ENCODE data around the gene TMPRSS13.

The TMPRSS13 gene

DNA sequence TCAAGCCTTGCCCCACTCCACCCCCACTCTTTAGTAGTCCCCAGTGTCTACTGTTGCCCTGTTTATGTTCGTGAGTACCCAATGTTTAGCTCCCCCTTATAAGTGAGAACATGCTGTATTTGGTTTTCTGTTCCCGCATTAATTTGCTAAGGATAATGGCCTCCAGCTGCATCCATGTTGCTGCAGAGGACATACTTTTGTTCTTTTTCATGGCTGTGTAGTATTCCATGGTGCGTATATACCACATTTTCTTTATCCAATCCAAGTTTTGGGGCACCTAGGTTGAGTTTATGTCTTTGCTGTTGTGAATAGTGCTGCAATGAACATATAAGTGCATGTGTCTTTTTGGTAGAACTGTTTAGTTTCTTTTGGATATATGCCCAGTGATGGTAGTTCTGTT is 36.6 kb downstream of the TMPRSS13 start:
- no peaks in the 10 kb centered on the region for H3K79me2 ChIP-seq (ENCODE audit: insufficient read depth, low read length)
- no peak overlapping the region for H3K9ac ChIP-seq (ENCODE audit: low read depth, low read length)
- no peak overlapping the region for H3K4me3 ChIP-seq (ENCODE audit: low read depth in 1 of 2, low read length in 2 of 2)
- DNase-seq (no peak), ATAC-seq (ENCODE audit: insufficient read depth, low read depth) (no peak)
- H4K20me1 ChIP-seq (ENCODE audit: insufficient read depth, low read length) = no peaks in the 10 kb centered on the region
- H3K27me3 ChIP-seq (ENCODE audit: insufficient read depth, low read length, poor library complexity) = no peaks in the 10 kb centered on the region
- TF ChIP-seq EZH2 (IDR thresholded peaks at IDR 0.05; ENCODE audit: borderline replicate concordance, low read depth, low read length, severe bottlenecking) = no peak
- TF ChIP-seq, protein P1, sequence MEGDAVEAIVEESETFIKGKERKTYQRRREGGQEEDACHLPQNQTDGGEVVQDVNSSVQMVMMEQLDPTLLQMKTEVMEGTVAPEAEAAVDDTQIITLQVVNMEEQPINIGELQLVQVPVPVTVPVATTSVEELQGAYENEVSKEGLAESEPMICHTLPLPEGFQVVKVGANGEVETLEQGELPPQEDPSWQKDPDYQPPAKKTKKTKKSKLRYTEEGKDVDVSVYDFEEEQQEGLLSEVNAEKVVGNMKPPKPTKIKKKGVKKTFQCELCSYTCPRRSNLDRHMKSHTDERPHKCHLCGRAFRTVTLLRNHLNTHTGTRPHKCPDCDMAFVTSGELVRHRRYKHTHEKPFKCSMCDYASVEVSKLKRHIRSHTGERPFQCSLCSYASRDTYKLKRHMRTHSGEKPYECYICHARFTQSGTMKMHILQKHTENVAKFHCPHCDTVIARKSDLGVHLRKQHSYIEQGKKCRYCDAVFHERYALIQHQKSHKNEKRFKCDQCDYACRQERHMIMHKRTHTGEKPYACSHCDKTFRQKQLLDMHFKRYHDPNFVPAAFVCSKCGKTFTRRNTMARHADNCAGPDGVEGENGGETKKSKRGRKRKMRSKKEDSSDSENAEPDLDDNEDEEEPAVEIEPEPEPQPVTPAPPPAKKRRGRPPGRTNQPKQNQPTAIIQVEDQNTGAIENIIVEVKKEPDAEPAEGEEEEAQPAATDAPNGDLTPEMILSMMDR (IDR thresholded peaks at IDR 0.05; ENCODE audit: borderline replicate concordance, extremely low read depth, low read length, poor library complexity, severe bottlenecking) = no peak
- no peak overlapping the region for H2AFZ ChIP-seq (ENCODE audit: low read depth, low read length)
- H3K4me2 ChIP-seq (ENCODE audit: insufficient read depth, low read length) = no peak overlapping the region
- H3K27ac ChIP-seq (ENCODE audit: low read length) = no peak overlapping the region
- no peaks in the 10 kb centered on the region for H3K4me1 ChIP-seq (ENCODE audit: insufficient read depth, low read length)
- H3K9me3 ChIP-seq (ENCODE audit: insufficient read depth, low read length, severe bottlenecking) = no peaks in the 10 kb centered on the region
- H3K36me3 ChIP-seq (ENCODE audit: insufficient read depth, low read length) = no peaks in the 10 kb centered on the region

DNA sequence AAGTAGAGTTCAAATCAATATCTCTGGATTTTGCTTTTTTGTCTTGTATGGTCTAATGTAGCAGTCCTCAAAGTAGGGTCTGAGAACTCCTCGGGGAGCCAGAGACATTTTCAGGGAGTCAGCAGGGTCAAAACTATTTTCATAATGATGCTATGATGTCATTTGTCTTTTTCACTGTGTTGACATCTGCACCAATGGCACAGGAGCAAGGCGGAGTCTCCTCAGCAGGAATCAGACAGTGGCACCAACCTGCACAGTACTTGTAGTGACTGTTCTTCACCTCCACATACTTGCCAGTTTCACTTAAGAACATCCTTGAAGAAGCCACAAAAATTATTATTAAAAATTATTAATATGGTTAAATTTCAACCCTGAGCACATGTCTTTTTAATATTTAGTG is 37.8 kb downstream of the TMPRSS13 start:
- no peak for ATAC-seq (ENCODE audit: insufficient read depth, low read depth)
- H3K27me3 ChIP-seq (ENCODE audit: insufficient read depth, low read length, poor library complexity) = no peaks in the 10 kb centered on the region
- H3K4me3 ChIP-seq (ENCODE audit: low read depth in 1 of 2, low read length in 2 of 2) = no peak overlapping the region
- no peaks in the 10 kb centered on the region for H3K4me1 ChIP-seq (ENCODE audit: insufficient read depth, low read length)
- H3K27ac ChIP-seq (ENCODE audit: low read length) = no peak overlapping the region
- H2AFZ ChIP-seq (ENCODE audit: low read depth, low read length) = no peak overlapping the region
- H3K4me2 ChIP-seq (ENCODE audit: insufficient read depth, low read length) = no peak overlapping the region
- H3K9me3 ChIP-seq (ENCODE audit: insufficient read depth, low read length, severe bottlenecking) = no peaks in the 10 kb centered on the region
- no peaks in the 10 kb centered on the region for H4K20me1 ChIP-seq (ENCODE audit: insufficient read depth, low read length)
- no peaks in the 10 kb centered on the region for H3K79me2 ChIP-seq (ENCODE audit: insufficient read depth, low read length)
- DNase-seq = no peak
- H3K36me3 ChIP-seq (ENCODE audit: insufficient read depth, low read length) = no peaks in the 10 kb centered on the region
- no peak overlapping the region for H3K9ac ChIP-seq (ENCODE audit: low read depth, low read length)
- TF ChIP-seq, protein P1 (IDR thresholded peaks at IDR 0.05; ENCODE audit: borderline replicate concordance, extremely low read depth, low read length, poor library complexity, severe bottlenecking) = no peak
- no peak for TF ChIP-seq EZH2 (IDR thresholded peaks at IDR 0.05; ENCODE audit: borderline replicate concordance, low read depth, low read length, severe bottlenecking)

DNA sequence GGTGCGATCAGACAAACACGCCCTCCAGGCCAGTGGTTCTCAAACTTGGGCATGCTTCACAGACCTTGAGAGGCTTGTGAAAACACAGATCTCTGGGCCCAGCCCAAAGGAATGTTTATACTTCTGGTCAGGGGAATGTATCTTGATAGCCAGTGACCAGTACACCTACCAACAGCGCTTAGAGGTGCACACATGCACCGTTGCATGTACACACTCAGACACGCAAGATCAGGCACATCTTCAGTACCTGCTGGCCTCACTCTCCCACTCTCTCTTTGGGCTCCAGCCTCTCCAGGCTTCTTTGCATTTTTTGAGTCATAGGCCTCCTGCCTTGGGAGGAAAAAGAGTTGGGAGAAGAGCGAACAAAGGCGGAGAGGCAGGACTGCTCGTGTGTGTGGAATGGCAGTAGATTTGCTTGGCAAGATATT is 41.0 kb downstream of the TMPRSS13 start:
- DNase-seq = no peak
- TF ChIP-seq, protein P1 (IDR thresholded peaks at IDR 0.05; ENCODE audit: borderline replicate concordance, extremely low read depth, low read length, poor library complexity, severe bottlenecking) = no peak
- no peak for TF ChIP-seq EZH2 (IDR thresholded peaks at IDR 0.05; ENCODE audit: borderline replicate concordance, low read depth, low read length, severe bottlenecking)

More for the DNA sequence above, 41.0 kb downstream of the TMPRSS13 start:
- H2AFZ ChIP-seq (ENCODE audit: low read depth, low read length) = no peak overlapping the region
- H3K36me3 ChIP-seq (ENCODE audit: insufficient read depth, low read length) = no peaks in the 10 kb centered on the region
- H3K9ac ChIP-seq (ENCODE audit: low read depth, low read length) = no peak overlapping the region
- no peaks in the 10 kb centered on the region for H4K20me1 ChIP-seq (ENCODE audit: insufficient read depth, low read length)
- H3K9me3 ChIP-seq (ENCODE audit: insufficient read depth, low read length, severe bottlenecking) = no peaks in the 10 kb centered on the region
- ATAC-seq (ENCODE audit: insufficient read depth, low read depth) = no peak
- no peak overlapping the region for H3K4me3 ChIP-seq (ENCODE audit: low read depth in 1 of 2, low read length in 2 of 2)
- no peaks in the 10 kb centered on the region for H3K79me2 ChIP-seq (ENCODE audit: insufficient read depth, low read length)
- no peaks in the 10 kb centered on the region for H3K27me3 ChIP-seq (ENCODE audit: insufficient read depth, low read length, poor library complexity)
- H3K4me2 ChIP-seq (ENCODE audit: insufficient read depth, low read length) = no peak overlapping the region
- no peak overlapping the region for H3K27ac ChIP-seq (ENCODE audit: low read length)
- no peaks in the 10 kb centered on the region for H3K4me1 ChIP-seq (ENCODE audit: insufficient read depth, low read length)
